ENCODE results near the gene C2CD2L.
"Not testable (repeated sequence)": the region's sequence is repeated elsewhere in the genome, so short reads cannot be mapped to it uniquely, and the experiment has no call there.

The C2CD2L gene

DNA sequence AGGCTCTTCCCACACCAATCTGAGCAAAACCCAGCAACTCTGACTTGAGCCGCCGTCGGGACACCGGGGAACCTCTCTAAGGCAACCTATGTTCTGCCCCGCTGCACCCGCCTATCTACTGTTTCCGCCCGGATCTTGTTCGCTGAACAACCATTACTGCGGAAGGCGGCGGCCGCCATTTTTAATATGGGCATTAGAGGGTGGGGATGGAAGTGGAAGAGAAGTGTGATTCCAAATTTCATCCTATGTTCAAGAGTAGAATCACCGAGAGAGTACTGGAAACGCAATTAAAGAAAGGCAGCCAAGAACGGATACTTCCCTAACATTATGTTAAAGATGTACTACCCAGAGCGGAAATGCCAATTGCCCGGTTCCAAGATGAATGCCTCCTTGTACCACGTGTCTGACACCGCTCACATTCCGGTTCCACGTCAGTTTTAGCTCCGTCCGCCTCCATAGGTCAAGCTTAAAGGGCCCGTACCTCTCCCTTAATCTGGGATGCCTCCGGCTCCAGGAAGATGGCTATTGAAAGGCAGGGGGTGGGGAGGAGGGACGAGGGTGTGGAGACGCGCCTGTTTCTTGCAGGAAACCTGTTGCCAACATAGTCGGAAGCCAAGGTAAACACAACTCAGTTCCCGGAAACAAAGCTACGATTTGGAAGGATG lies 5.3 kb upstream of the C2CD2L start, which contains the start of gene DPAGT1:
Gene DPAGT1 (minus strand): TSS at position 95 of the 665 bp plus-strand sequence. CDS start 198 bp downstream, outside the sequence.
- no peaks in the 10 kb centered on the region for H3K9me3 Mint-ChIP-seq
- DNase-seq (peak; percentile 77), ATAC-seq (replicated peaks) (peak; percentile 89)
- H3K4me3 Mint-ChIP-seq, result peak within 1 kb of the TSS; percentile 93 to 97
- H3K27me3 Mint-ChIP-seq, result no peaks in the 10 kb centered on the region
- peaks cover 9 to 18% of the 10 kb centered on the region in 2 donors for H3K36me3 Mint-ChIP-seq
- peak within 1 kb of the TSS; percentile 98 for H3K27ac Mint-ChIP-seq
- peaks cover 33 to 38% of the 10 kb centered on the region in 2 donors for H3K4me1 Mint-ChIP-seq

DNA sequence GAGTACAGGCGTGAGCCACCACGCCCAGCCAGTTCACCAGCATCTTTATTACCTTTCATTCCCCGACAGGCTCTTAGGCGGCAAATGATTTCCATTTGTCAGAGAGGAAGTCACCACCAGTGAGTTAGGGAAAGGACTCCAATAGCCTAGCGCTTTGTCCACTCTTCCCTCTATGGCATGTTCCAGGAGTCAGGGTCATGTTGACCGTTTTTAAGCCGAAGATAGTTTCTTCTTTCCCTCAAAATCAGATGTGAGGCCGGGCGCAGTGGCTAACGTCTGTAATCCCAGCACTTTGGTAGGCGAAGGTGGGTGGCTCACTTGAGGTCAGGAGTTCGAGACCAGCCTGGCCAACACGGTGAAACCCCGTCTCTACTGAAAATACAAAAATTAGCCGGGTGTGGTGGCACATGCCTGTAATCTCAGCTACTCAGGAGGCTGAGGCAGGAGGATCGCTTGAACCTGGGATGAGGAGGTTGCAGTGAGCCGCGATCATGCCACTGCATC lies 3.9 kb upstream of the C2CD2L start:
- Mint-ChIP-seq H3K4me1 (peaks cover 30 to 36% of the 10 kb centered on the region in 2 donors), H3K27ac (peak overlapping the region; percentile 20), H3K4me3 (peak overlapping the region; percentile 55 to 93)
- not testable (repeated sequence) for ATAC-seq (replicated peaks); DNase-seq; H3K36me3 Mint-ChIP-seq; H3K27me3 Mint-ChIP-seq; H3K9me3 Mint-ChIP-seq

DNA sequence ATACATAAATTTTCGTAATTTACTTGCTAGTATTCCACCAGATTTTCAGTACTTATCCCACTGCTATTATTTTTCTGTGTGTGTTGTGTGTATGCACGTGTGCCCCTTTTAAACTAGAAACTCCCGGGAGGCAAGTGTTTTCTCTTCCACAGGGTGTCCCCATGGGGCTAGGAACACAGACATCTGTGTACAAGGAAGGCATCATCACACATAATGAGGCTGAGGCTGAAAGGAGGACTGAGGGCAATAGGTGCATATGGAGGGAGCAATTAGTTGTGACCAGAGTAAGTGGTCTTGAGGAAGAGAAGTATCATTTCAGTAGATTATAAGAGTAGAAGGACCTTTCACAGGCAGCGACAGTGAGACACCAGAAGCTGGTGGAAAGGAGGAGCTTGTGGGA lies 3.4 kb upstream of the C2CD2L start:
- H3K9me3 Mint-ChIP-seq, result no peaks in the 10 kb centered on the region
- H3K4me3 Mint-ChIP-seq, result no peak overlapping the region
- H3K27ac Mint-ChIP-seq, result no peak overlapping the region
- H3K4me1 Mint-ChIP-seq, result peaks cover 33 to 41% of the 10 kb centered on the region in 2 donors
- no peak for ATAC-seq (replicated peaks)
- peaks cover 0 to 4% of the 10 kb centered on the region in 2 donors for H3K36me3 Mint-ChIP-seq
- no peak for DNase-seq
- no peaks in the 10 kb centered on the region for H3K27me3 Mint-ChIP-seq

DNA sequence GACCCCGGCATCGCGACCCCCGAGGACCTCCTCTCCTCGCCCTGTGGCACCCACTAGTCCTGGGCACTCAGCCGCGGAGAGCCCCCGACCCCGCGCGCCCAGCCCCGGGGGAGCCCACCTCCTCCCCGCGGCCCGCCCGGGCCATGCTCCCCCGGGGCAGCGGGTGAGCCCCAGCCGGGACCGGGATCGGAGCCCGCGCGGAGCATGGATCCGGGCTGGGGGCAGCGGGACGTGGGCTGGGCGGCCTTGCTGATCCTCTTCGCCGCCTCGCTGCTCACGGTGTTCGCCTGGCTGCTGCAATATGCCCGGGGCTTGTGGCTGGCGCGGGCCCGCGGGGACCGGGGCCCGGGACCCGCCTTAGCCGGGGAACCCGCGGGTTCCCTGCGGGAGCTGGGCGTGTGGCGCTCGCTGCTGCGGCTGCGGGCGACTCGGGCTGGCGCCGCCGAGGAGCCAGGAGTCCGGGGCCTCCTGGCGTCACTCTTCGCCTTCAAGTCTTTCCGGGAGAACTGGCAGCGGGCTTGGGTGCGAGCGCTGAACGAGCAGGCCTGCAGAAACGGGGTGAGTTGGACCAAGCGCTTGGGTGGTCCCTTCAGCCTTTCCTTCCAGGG lies 498 bp downstream of the C2CD2L start:
- H3K4me3 Mint-ChIP-seq, result peak overlapping the region; percentile 87 to 96
- peaks cover 11 to 21% of the 10 kb centered on the region in 2 donors for H3K36me3 Mint-ChIP-seq
- no peak overlapping the region for H3K27ac Mint-ChIP-seq
- no peaks in the 10 kb centered on the region for H3K9me3 Mint-ChIP-seq
- ATAC-seq (replicated peaks) (peak; percentile 22 to 23), DNase-seq (no peak)
- no peaks in the 10 kb centered on the region for H3K27me3 Mint-ChIP-seq
- peaks cover 32 to 44% of the 10 kb centered on the region in 2 donors for H3K4me1 Mint-ChIP-seq

DNA sequence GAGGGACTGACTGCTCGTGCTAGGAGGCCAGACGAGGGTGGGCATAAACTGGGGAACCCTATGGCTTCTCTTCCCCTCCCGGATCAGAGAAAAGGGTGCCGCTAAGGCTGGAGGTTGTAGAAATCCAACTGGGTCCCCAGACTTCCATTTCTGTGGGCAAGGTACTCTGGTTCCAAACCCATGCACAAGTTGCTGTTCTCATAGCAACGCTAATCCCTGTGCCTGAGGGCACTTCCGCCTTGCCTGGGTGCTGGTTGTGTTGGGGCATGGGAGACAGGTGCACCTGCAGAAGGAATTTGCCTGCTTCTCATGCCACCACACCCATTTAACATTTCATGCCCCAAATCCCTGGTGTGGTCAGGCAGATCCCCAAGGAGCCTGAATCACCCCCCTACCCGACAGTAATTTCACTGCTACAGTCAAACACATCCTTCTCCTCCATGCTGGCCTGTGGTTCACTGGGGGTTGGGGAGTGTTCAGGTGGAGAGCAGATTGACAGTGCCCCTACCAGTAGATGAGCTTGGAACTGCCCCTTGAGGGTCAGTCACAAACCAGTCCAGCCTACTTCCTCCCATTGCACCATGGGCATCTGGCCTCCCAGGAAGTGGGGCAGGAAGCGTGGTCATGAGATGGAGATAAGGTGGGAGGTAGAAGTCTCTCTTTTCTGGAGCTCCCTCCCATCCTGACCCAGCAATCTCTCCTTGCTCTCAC lies 1.2 kb downstream of the C2CD2L start:
- no peak for DNase-seq
- ATAC-seq (replicated peaks), result no peak
- Mint-ChIP-seq H3K27ac (peak overlapping the region; percentile 38), H3K9me3 (no peaks in the 10 kb centered on the region), H3K4me3 (peak overlapping the region; percentile 87), H3K4me1 (peaks cover 32 to 44% of the 10 kb centered on the region in 2 donors), H3K27me3 (no peaks in the 10 kb centered on the region), H3K36me3 (peaks cover 11 to 28% of the 10 kb centered on the region in 2 donors)

DNA sequence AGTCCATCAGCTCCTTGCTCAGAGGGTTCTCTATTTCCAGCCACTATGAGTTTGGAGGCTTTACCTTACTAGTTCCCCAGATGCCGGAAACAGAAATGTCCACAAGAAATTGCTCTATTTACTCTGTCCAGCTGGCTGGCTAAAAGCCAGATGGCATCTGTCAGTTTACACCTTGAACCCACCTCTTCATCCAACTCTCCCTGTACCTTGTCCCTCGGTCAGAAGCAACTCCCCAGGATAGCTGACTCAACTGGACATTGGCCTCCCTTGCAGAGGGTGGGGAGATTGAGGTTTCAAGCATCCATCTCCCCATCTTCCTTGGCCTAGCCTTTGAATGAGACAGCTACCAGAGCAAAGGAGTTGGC lies 1.7 kb downstream of the C2CD2L start:
- no peak for DNase-seq
- H3K4me1 Mint-ChIP-seq, result peaks cover 32 to 44% of the 10 kb centered on the region in 2 donors
- H3K9me3 Mint-ChIP-seq, result no peaks in the 10 kb centered on the region
- peaks cover 11 to 31% of the 10 kb centered on the region in 2 donors for H3K36me3 Mint-ChIP-seq
- no peak for ATAC-seq (replicated peaks)
- no peaks in the 10 kb centered on the region for H3K27me3 Mint-ChIP-seq
- peak overlapping the region; percentile 87 for H3K4me3 Mint-ChIP-seq
- H3K27ac Mint-ChIP-seq, result no peak overlapping the region

DNA sequence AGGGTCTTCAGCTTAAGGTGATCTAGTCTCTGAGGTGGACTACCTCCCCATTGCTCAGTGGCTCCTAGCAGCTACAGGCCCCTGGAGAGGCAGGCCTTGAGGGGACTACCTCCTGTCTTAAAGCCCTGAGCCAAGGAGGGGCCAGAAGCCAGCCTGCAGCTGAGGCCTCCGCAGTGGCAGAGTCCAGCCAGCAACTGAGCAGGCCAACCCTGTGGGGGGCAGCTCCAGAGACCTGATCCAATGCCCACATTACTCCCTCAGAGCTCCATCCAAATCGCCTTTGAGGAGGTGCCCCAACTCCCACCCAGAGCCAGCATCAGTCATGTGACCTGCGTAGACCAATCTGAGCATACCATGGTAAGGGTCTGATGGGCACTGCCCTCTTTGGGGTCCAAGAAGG lies 2.7 kb downstream of the C2CD2L start:
- Mint-ChIP-seq H3K36me3 (peaks cover 14 to 36% of the 10 kb centered on the region in 2 donors), H3K4me1 (peaks cover 32 to 44% of the 10 kb centered on the region in 2 donors), H3K27ac (no peak overlapping the region), H3K9me3 (no peaks in the 10 kb centered on the region), H3K4me3 (no peak overlapping the region), H3K27me3 (no peaks in the 10 kb centered on the region)
- ATAC-seq (replicated peaks) (no peak), DNase-seq (no peak)

DNA sequence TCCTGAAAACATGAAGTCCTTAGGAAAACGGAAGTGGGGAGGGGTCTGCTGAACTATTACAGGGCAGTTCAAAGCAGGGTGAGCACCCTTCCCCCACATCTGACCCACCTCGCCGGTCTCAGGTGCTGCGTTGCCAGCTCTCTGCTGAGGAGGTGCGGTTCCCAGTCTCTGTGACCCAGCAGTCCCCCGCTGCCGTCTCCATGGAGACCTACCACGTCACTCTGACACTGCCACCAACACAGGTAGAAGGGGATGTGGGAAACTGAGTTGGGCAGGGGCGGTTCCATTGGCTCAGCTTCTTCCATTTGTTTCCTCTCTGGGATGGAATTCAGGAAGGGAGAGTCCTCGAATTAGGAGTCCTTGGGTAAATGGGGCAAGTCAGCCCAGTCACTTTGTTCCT lies 3.3 kb downstream of the C2CD2L start:
- Mint-ChIP-seq H3K27ac (no peak overlapping the region), H3K27me3 (no peaks in the 10 kb centered on the region), H3K4me3 (no peak overlapping the region), H3K9me3 (no peaks in the 10 kb centered on the region), H3K4me1 (peaks cover 32 to 49% of the 10 kb centered on the region in 2 donors), H3K36me3 (peaks cover 18 to 40% of the 10 kb centered on the region in 2 donors)
- ATAC-seq (replicated peaks), result no peak
- DNase-seq, result no peak

DNA sequence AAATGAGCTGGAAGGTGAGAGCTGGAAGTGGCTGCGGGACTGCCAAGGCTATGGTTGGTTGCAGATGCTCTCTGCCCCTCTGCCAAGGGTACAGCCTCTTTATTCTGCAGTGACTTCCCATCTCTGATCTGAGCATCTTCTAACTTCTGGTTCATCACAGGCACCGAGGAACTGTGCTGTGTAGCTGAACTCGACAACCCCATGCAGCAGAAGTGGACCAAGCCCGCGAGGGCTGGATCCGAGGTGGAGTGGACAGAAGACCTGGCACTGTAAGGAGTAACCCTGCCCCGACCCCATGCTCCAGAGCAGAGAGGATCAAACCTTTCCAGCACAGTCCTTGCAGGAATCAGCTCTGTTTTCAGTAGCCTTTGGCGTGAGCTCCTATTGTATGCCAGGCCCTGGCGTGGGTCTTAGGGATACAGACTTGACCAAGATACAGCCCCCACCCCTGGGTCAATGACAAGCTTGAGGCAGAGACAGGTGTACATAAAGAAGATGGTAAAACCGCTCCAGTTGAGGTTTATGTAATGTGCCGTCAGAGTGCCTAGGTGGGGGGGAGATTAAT lies 4.3 kb downstream of the C2CD2L start:
- no peak overlapping the region for H3K4me3 Mint-ChIP-seq
- H3K36me3 Mint-ChIP-seq, result peaks cover 21 to 49% of the 10 kb centered on the region in 2 donors
- H3K27ac Mint-ChIP-seq, result no peak overlapping the region
- ATAC-seq (replicated peaks) (no peak), DNase-seq (no peak)
- H3K27me3 Mint-ChIP-seq, result no peaks in the 10 kb centered on the region
- H3K4me1 Mint-ChIP-seq, result peaks cover 26 to 48% of the 10 kb centered on the region in 2 donors
- no peaks in the 10 kb centered on the region for H3K9me3 Mint-ChIP-seq

DNA sequence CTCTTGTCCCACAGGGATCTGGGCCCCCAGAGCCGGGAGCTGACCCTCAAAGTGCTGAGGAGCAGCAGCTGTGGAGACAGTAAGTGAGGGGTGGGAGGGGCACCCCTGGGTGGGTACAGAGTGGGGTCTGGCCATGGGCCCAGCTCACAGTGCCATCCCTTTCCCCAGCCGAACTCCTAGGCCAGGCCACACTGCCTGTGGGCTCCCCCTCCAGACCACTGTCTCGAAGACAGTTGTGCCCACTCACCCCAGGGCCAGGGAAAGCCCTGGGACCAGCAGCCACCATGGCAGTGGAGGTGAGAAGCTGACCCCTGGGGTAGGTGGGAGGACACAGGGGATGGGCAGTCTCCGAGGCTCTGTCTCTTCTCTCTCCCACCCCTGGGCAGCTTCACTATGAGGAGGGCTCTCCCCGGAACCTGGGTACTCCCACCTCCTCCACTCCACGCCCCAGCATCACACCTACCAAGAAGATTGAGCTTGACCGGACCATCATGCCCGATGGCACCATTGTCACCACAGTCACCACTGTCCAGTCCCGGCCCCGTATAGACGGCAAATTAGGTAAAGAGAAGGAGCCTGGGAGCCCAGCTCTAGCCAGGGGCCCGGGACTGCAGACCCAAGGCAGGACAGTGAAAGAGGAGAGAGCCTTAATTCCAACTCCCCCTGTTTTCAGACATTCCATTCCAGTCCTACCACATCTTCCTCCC lies 5.3 kb downstream of the C2CD2L start:
- ATAC-seq (replicated peaks), result no peak
- Mint-ChIP-seq H3K4me3 (no peak overlapping the region), H3K27me3 (no peaks in the 10 kb centered on the region), H3K4me1 (peaks cover 21 to 42% of the 10 kb centered on the region in 2 donors), H3K27ac (no peak overlapping the region), H3K36me3 (peaks cover 26 to 55% of the 10 kb centered on the region in 2 donors), H3K9me3 (no peaks in the 10 kb centered on the region)
- DNase-seq, result no peak

DNA sequence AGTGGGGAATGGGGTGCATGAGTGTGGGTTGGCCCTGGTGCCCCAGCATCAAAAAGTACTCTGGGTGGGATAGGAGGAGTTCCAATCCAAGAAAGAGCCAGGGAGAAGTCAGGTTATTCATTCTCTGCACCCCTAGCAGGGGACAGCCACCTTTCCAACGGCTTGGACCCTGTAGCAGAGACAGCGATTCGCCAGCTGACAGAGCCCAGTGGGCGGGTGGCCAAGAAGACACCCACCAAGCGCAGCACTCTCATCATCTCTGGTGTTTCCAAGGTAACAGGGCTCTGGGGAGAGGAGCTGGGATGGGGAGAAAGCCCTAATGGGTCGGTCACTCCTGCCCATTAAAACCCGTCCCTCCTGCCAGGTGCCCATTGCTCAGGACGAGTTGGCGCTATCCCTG lies 6.6 kb downstream of the C2CD2L start:
- no peaks in the 10 kb centered on the region for H3K9me3 Mint-ChIP-seq
- DNase-seq, result no peak
- peaks cover 26 to 58% of the 10 kb centered on the region in 2 donors for H3K36me3 Mint-ChIP-seq
- peak overlapping the region; percentile 14 for H3K27ac Mint-ChIP-seq
- ATAC-seq (replicated peaks), result no peak
- no peaks in the 10 kb centered on the region for H3K27me3 Mint-ChIP-seq
- H3K4me3 Mint-ChIP-seq, result no peak overlapping the region
- peaks cover 15 to 34% of the 10 kb centered on the region in 2 donors for H3K4me1 Mint-ChIP-seq

DNA sequence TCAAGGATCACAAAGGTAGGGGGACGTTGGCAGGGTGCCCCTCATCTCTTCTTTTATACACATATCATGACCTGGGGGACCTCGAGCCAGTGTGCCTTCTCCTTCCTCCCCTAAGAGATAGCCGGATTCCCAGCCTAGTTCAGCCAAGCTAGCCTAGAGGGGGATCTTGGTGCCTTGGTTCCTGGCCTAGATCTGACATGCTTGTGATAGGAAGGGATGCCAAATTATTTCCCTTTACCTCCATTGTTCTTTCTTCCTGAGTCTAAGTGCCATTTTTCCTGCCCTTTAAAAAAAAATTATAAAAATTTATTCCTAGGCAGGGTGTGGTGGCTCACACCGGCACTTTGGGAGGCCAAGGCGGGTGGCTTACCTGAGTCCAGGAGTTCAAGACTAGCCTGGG lies 7.2 kb downstream of the C2CD2L start:
- H3K4me3 Mint-ChIP-seq, result no peak overlapping the region
- no peak for ATAC-seq (replicated peaks)
- H3K27me3 Mint-ChIP-seq, result no peaks in the 10 kb centered on the region
- H3K36me3 Mint-ChIP-seq, result peaks cover 26 to 58% of the 10 kb centered on the region in 2 donors
- DNase-seq, result no peak
- H3K27ac Mint-ChIP-seq, result no peak overlapping the region
- H3K9me3 Mint-ChIP-seq, result no peaks in the 10 kb centered on the region
- peaks cover 9 to 27% of the 10 kb centered on the region in 2 donors for H3K4me1 Mint-ChIP-seq

DNA sequence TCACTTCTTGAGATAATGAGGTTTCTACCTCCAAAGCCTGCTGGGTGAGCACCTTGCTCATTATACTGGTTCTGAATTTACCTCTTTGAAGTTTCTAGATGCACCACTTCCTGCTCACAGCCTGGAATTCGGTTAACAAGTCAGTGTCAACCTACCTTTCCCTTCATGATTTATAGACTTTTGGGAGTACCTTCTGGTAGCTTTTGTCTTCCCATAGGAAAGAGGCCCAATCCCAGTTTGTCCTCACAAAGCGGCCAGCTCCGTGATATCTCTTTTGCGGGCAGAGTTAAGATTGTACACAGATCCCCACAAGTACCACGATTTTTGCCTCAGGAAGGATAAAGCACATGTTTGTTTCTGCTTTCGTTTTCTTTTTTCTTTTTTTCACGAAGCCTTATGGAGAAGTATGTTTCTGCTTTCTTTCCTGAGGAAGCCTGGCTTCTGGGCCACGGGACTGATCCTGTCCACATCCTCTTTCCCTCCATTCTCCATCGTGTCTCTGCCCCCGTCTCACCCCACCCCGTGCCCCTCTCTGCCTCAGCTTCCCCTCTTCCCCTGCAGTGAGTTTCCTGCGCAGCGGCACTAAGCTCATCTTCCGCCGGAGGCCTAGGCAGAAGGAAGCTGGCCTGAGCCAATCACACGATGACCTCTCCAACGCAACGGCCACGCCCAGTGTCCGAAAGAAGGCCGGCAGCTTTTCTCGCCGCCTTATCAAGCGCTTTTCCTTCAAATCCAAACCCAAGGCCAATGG lies 8.5 kb downstream of the C2CD2L start:
- H3K4me3 Mint-ChIP-seq, result no peak overlapping the region
- peaks cover 8 to 22% of the 10 kb centered on the region in 2 donors for H3K4me1 Mint-ChIP-seq
- H3K36me3 Mint-ChIP-seq, result peaks cover 21 to 51% of the 10 kb centered on the region in 2 donors
- H3K9me3 Mint-ChIP-seq, result no peaks in the 10 kb centered on the region
- DNase-seq, result no peak
- H3K27ac Mint-ChIP-seq, result peak overlapping the region; percentile 38
- no peak for ATAC-seq (replicated peaks)
- no peaks in the 10 kb centered on the region for H3K27me3 Mint-ChIP-seq
